Parathyroid adenoma (tissue), 2 donors: ENCODE data around the gene PLEKHA1.
A peak's percentile ranks its signal among the peaks of the same experiment; 100 is the strongest.

Experiments used
- H2AFZ ChIP-seq: fragments of 300-600 bp; sonication (generic); one replicate; pipeline ENCODE4 v1.7.0; 2017; ENCODE audit warnings: antibody characterized with exemption, mild to moderate bottlenecking
- H3K27ac ChIP-seq: fragments of 300-600 bp; sonication (generic); one replicate; pipeline ENCODE4 v1.7.0; 2017
- H3K27me3 ChIP-seq: fragments of 300-600 bp; sonication (generic); one replicate; pipeline ENCODE4 v1.7.0; 2017; ENCODE audit warnings: low read length; ENCODE audit not compliant: control insufficient read depth, insufficient read depth
- H3K36me3 ChIP-seq: fragments of 300-600 bp; sonication (generic); one replicate; pipeline ENCODE4 v1.7.0; 2017; ENCODE audit warnings: low read length; ENCODE audit not compliant: control insufficient read depth, insufficient read depth
- H3K4me1 ChIP-seq: fragments of 300-600 bp; sonication (generic); one replicate; pipeline ENCODE4 v1.7.0; 2017; ENCODE audit warnings: control low read depth
- H3K4me2 ChIP-seq: fragments of 300-600 bp; sonication (generic); one replicate; pipeline ENCODE4 v1.7.0; 2017; ENCODE audit warnings: low read length
- H3K4me3 ChIP-seq: fragments of 300-600 bp; sonication (generic); one replicate; pipeline ENCODE4 v1.7.0; 2017; ENCODE audit warnings: low read depth, low read length
- H3K79me2 ChIP-seq: fragments of 300-600 bp; sonication (generic); one replicate; pipeline ENCODE4 v1.7.0; 2017; ENCODE audit warnings: control low read depth
- H3K9ac ChIP-seq: fragments of 300-600 bp; sonication (generic); one replicate; pipeline ENCODE4 v1.7.0; 2017; ENCODE audit warnings: mild to moderate bottlenecking
- H3K9me3 ChIP-seq: fragments of 300-600 bp; sonication (generic); one replicate; pipeline ENCODE4 v1.7.0; 2017; ENCODE audit warnings: low read length; ENCODE audit not compliant: control insufficient read depth
- CTCF ChIP-seq: fragments of 300-600 bp; sonication (generic); IDR thresholded peaks from one replicate; pipeline ENCODE4 v1.7.0; 2017; ENCODE audit warnings: antibody characterized with exemption, mild to moderate bottlenecking
- donor health status: primary hyperparathyroidism.

The PLEKHA1 gene

GRCh38 chr10:122445904-122446303 lies 71.4 kb downstream of the PLEKHA1 start:
- H3K4me3 ChIP-seq, result no peak overlapping the region
- H3K27me3 ChIP-seq, result no peaks in the 10 kb centered on the region
- no peak for TF ChIP-seq CTCF

GRCh38 chr10:122446668-122447423 lies 72.3 kb downstream of the PLEKHA1 start:
- no peaks in the 10 kb centered on the region for H3K79me2 ChIP-seq
- no peaks in the 10 kb centered on the region for H3K36me3 ChIP-seq
- H2AFZ ChIP-seq, result peak overlapping the region; percentile 44
- no peaks in the 10 kb centered on the region for H3K4me1 ChIP-seq
- no peak overlapping the region for H3K4me2 ChIP-seq
- no peak overlapping the region for H3K27ac ChIP-seq
- H3K27me3 ChIP-seq, result no peaks in the 10 kb centered on the region
- TF ChIP-seq CTCF, result no peak
- no peaks in the 10 kb centered on the region for H3K9me3 ChIP-seq
- H3K9ac ChIP-seq, result no peak overlapping the region
- no peak overlapping the region for H3K4me3 ChIP-seq

More at GRCh38 chr10:122445904-122446303, 71.4 kb downstream of the PLEKHA1 start:
- Histone ChIP-seq H3K4me1 (no peaks in the 10 kb centered on the region), H3K27ac (no peak overlapping the region), H3K9ac (no peak overlapping the region), H3K9me3 (no peaks in the 10 kb centered on the region), H3K36me3 (no peaks in the 10 kb centered on the region), H2AFZ (no peak overlapping the region), H3K79me2 (no peaks in the 10 kb centered on the region), H3K4me2 (no peak overlapping the region)

- Histone ChIP-seq H3K4me1 (no peaks in the 10 kb centered on the region), H3K4me2 (no peak overlapping the region), H3K36me3 (no peaks in the 10 kb centered on the region), H3K4me3 (no peak overlapping the region), H3K79me2 (no peaks in the 10 kb centered on the region), H3K9me3 (no peaks in the 10 kb centered on the region), H3K27me3 (no peaks in the 10 kb centered on the region), H3K27ac (no peak overlapping the region), H2AFZ (no peak overlapping the region), H3K9ac (no peak overlapping the region)
- TF ChIP-seq CTCF, result no peak
Measured at GRCh38 chr10:122448600-122448999, 74.1 kb downstream of the PLEKHA1 start.

GRCh38 chr10:122449153-122449552 lies 74.6 kb downstream of the PLEKHA1 start:
- H3K9me3 ChIP-seq, result no peaks in the 10 kb centered on the region
- no peaks in the 10 kb centered on the region for H3K79me2 ChIP-seq
- H3K27me3 ChIP-seq, result no peaks in the 10 kb centered on the region
- no peak overlapping the region for H2AFZ ChIP-seq
- no peaks in the 10 kb centered on the region for H3K4me1 ChIP-seq
- no peak overlapping the region for H3K4me3 ChIP-seq
- no peak for TF ChIP-seq CTCF
- H3K4me2 ChIP-seq, result no peak overlapping the region
- H3K9ac ChIP-seq, result no peak overlapping the region
- H3K27ac ChIP-seq, result no peak overlapping the region
- H3K36me3 ChIP-seq, result no peaks in the 10 kb centered on the region
